ENCODE results near the gene XKR7.

The XKR7 gene

DNA sequence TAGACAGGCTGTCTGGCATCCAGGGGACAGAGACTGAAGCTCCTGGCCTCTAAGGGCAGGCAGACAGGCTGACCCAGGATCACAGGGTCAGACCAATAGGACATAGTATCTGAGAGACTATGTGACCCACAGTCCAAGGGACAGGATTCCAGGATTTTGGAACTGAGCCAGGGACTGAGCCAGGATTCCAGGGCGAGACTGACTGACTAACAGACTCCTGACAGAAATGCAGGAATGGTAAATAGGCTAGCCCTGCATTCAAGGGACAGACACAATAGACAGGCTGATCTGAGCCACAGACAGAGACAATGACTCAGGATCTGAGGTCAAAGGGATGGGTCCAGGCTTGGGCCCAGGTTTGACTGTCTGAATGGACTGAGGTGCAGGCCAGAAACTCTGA is 19.8 kb downstream of the XKR7 start:
- no peak overlapping the region for H2BK12ac ChIP-seq (ENCODE audit: low read length in 2 of 2)

DNA sequence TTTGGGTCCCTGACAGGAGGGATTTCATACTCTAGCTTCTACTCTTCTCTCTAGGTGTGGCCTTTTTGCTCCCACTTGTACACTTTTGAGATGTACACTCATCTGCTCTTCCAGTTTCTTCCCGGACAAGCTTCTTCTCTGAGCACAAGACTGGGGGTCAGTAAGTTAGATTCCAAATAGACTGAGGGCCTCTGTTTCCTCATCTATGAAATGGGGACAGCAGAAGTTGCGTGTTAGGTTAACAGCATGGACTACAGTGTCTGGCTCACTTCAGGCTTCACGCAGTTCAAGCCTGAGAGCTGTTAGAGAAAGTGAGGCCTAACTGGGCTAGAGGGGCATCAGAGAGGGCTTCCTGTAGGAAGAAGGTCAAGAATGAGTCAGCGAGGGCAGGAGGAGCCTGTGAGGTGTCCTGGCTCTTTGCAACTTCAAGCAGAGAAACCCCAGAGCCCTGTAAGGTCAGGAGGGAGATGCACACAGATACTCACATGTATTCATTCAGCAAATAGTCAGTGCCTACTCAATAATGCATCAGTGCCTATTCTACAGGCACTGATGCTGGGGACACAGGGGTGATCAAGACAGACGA is 20.6 kb downstream of the XKR7 start:
- WGBS = 76% methylated on average over 5 of the region's 5 CpGs

More for the DNA sequence above, 19.8 kb downstream of the XKR7 start:
- Histone ChIP-seq H3K9ac (ENCODE audit: low read length) (no peak overlapping the region), H3K4me2 (ENCODE audit: low read length, poor library complexity, severe bottlenecking) (no peak overlapping the region), H4K8ac (ENCODE audit: low read length) (no peak overlapping the region), H3K79me1 (replicated peaks; ENCODE audit: low read length, poor library complexity, severe bottlenecking) (no peaks in the 10 kb centered on the region), H3K4me1 (ENCODE audit: control insufficient read depth, insufficient read depth, low read depth, low read length) (no peaks in the 10 kb centered on the region), H2BK5ac (ENCODE audit: low read depth, low read length, poor library complexity, severe bottlenecking) (no peak overlapping the region), H3K9me3 (ENCODE audit: control insufficient read depth, low read length) (no peaks in the 10 kb centered on the region), H2BK15ac (ENCODE audit: low read depth, poor library complexity, severe bottlenecking) (no peak overlapping the region), H4K91ac (ENCODE audit: low read length) (no peak overlapping the region), H3K27me3 (ENCODE audit: control insufficient read depth in 1 of 2, insufficient read depth in 1 of 2, low read length in 2 of 2) (peaks cover 43 to 45% of the 10 kb centered on the region in 2 experiments), H2AFZ (ENCODE audit: low read depth, low read length) (no peak overlapping the region), H3K14ac (ENCODE audit: low read length in 2 of 2) (no peak overlapping the region), H2AK5ac (ENCODE audit: low read length, severe bottlenecking) (no peak overlapping the region), H3K23ac (ENCODE audit: low read length in 2 of 2) (no peak overlapping the region), H3K27ac (ENCODE audit: low read length, poor library complexity, severe bottlenecking) (no peak overlapping the region), H3K36me3 (ENCODE audit: control insufficient read depth in 1 of 2, insufficient read depth in 2 of 2, low read depth in 1 of 2, low read length in 2 of 2) (no peaks in the 10 kb centered on the region), H3K18ac (ENCODE audit: low read depth in 1 of 2, low read length in 2 of 2) (no peak overlapping the region), H3K4ac (ENCODE audit: low read depth in 1 of 2, low read length in 2 of 2) (no peak overlapping the region), H2BK120ac (ENCODE audit: low read depth, low read length) (no peak overlapping the region), H3K4me3 (ENCODE audit: insufficient read depth in 1 of 2, low read depth in 1 of 2, low read length in 2 of 2) (no peak overlapping the region)
- WGBS = 70% methylated on average over 1 of the region's 1 CpG
- DNase-seq = peak; percentile 12

DNA sequence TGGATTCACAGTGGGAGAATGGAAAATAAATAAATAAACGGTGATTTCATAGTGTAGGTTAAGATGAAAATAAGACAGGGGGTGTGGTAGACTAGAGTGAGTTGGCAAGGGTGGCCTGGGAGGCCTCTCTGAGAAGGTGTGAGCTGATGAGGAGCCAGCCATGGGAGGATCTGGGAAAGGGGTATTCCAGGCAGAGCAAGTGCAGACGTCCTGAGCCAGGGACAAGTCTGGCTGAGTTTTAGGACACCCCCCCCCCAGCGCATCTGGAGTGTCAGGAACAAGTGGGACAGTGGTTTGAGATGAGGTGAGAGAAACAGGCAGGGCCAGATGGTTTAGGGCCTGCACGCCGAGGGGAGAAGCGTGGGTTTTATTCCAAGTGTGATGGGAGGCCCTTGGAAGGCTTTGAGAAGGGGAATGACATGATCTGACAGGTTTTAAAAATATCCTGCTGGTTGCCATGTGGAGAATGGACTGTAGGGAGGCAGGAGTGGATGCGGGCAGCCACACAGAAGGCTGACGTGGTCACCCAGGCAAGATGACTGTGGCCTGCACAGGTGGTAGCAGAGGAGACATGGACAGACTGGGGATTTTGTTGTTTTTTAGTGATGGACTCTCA is 21.2 kb downstream of the XKR7 start:
- no peak for DNase-seq
- H2AFZ ChIP-seq (ENCODE audit: low read depth, low read length) = no peak overlapping the region
- H3K27ac ChIP-seq (ENCODE audit: low read length, poor library complexity, severe bottlenecking) = no peak overlapping the region
- no peak overlapping the region for H3K4me3 ChIP-seq (ENCODE audit: insufficient read depth in 1 of 2, low read depth in 1 of 2, low read length in 2 of 2)
- no peak overlapping the region for H4K91ac ChIP-seq (ENCODE audit: low read length)
- no peak overlapping the region for H2BK5ac ChIP-seq (ENCODE audit: low read depth, low read length, poor library complexity, severe bottlenecking)
- H2BK12ac ChIP-seq (ENCODE audit: low read length in 2 of 2) = no peak overlapping the region
- H3K23ac ChIP-seq (ENCODE audit: low read length in 2 of 2) = no peak overlapping the region
- H3K36me3 ChIP-seq (ENCODE audit: control insufficient read depth in 1 of 2, insufficient read depth in 2 of 2, low read depth in 1 of 2, low read length in 2 of 2) = no peaks in the 10 kb centered on the region
- H2BK15ac ChIP-seq (ENCODE audit: low read depth, poor library complexity, severe bottlenecking) = no peak overlapping the region
- no peaks in the 10 kb centered on the region for H3K79me1 ChIP-seq (replicated peaks; ENCODE audit: low read length, poor library complexity, severe bottlenecking)
- no peak overlapping the region for H3K4me2 ChIP-seq (ENCODE audit: low read length, poor library complexity, severe bottlenecking)
- no peak overlapping the region for H3K14ac ChIP-seq (ENCODE audit: low read length in 2 of 2)
- WGBS = 81% methylated on average over 8 of the region's 8 CpGs
- no peak overlapping the region for H3K4ac ChIP-seq (ENCODE audit: low read depth in 1 of 2, low read length in 2 of 2)
- no peaks in the 10 kb centered on the region for H3K4me1 ChIP-seq (ENCODE audit: control insufficient read depth, insufficient read depth, low read depth, low read length)
- no peak overlapping the region for H3K9ac ChIP-seq (ENCODE audit: low read length)
- peaks cover 48% of the 10 kb centered on the region in 2 experiments for H3K27me3 ChIP-seq (ENCODE audit: control insufficient read depth in 1 of 2, insufficient read depth in 1 of 2, low read length in 2 of 2)
- no peak overlapping the region for H3K18ac ChIP-seq (ENCODE audit: low read depth in 1 of 2, low read length in 2 of 2)
- H2AK5ac ChIP-seq (ENCODE audit: low read length, severe bottlenecking) = no peak overlapping the region
- H4K8ac ChIP-seq (ENCODE audit: low read length) = no peak overlapping the region
- H2BK120ac ChIP-seq (ENCODE audit: low read depth, low read length) = no peak overlapping the region
- no peaks in the 10 kb centered on the region for H3K9me3 ChIP-seq (ENCODE audit: control insufficient read depth, low read length)

More for the DNA sequence above, 20.6 kb downstream of the XKR7 start:
- no peak overlapping the region for H3K18ac ChIP-seq (ENCODE audit: low read depth in 1 of 2, low read length in 2 of 2)
- no peak overlapping the region for H3K27ac ChIP-seq (ENCODE audit: low read length, poor library complexity, severe bottlenecking)
- H3K36me3 ChIP-seq (ENCODE audit: control insufficient read depth in 1 of 2, insufficient read depth in 2 of 2, low read depth in 1 of 2, low read length in 2 of 2) = no peaks in the 10 kb centered on the region
- H4K91ac ChIP-seq (ENCODE audit: low read length) = no peak overlapping the region
- H3K79me1 ChIP-seq (replicated peaks; ENCODE audit: low read length, poor library complexity, severe bottlenecking) = no peaks in the 10 kb centered on the region
- H2BK15ac ChIP-seq (ENCODE audit: low read depth, poor library complexity, severe bottlenecking) = no peak overlapping the region
- no peak overlapping the region for H2AFZ ChIP-seq (ENCODE audit: low read depth, low read length)
- no peaks in the 10 kb centered on the region for H3K9me3 ChIP-seq (ENCODE audit: control insufficient read depth, low read length)
- H3K27me3 ChIP-seq (ENCODE audit: control insufficient read depth in 1 of 2, insufficient read depth in 1 of 2, low read length in 2 of 2) = peaks cover 44 to 45% of the 10 kb centered on the region in 2 experiments
- H3K23ac ChIP-seq (ENCODE audit: low read length in 2 of 2) = no peak overlapping the region
- H3K4me2 ChIP-seq (ENCODE audit: low read length, poor library complexity, severe bottlenecking) = no peak overlapping the region
- H3K9ac ChIP-seq (ENCODE audit: low read length) = no peak overlapping the region
- H2BK120ac ChIP-seq (ENCODE audit: low read depth, low read length) = no peak overlapping the region
- H2BK5ac ChIP-seq (ENCODE audit: low read depth, low read length, poor library complexity, severe bottlenecking) = no peak overlapping the region
- no peak overlapping the region for H2AK5ac ChIP-seq (ENCODE audit: low read length, severe bottlenecking)
- H3K4me3 ChIP-seq (ENCODE audit: insufficient read depth in 1 of 2, low read depth in 1 of 2, low read length in 2 of 2) = no peak overlapping the region
- H3K4ac ChIP-seq (ENCODE audit: low read depth in 1 of 2, low read length in 2 of 2) = no peak overlapping the region
- H3K4me1 ChIP-seq (ENCODE audit: control insufficient read depth, insufficient read depth, low read depth, low read length) = no peaks in the 10 kb centered on the region
- no peak for DNase-seq
- H4K8ac ChIP-seq (ENCODE audit: low read length) = no peak overlapping the region
- H2BK12ac ChIP-seq (ENCODE audit: low read length in 2 of 2) = no peak overlapping the region
- peak overlapping the region in 1 of 2 experiments; percentile 1 for H3K14ac ChIP-seq (ENCODE audit: low read length in 2 of 2)

DNA sequence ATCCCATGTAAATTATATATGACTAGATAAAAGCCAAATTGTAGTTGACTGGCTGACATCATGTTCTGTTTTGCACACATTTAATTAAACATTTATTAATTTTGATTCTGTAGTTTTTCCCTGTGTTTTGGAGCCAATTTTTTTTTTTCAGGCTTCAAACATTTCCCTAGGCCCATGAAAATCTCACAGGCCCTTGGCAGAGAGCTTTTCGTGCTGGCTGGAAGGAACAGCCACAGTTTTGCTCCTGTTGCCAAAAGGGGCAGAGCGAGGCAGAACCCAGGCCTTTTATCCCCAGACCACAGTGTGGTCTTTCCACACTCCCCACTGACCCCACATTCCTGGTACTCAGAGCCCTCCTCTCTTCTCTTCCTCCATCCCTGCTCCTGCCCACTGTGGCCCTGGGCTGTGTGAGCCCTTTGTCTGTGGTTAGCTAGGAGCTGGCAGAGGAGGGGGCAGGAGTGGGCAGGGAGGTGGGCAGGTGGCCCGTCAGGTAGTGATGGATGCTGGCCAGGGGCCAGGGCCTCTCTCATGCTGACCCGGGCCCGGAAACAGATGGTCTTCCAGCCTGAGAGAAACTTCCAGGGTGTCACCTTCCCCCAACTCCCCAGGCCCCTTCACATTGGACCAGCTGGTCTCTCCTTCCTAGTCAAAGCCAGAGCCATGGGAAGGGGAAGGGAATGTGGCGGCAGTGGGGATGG is 22.8 kb downstream of the XKR7 start:
- peaks cover 3% of the 10 kb centered on the region for H3K4me1 ChIP-seq (ENCODE audit: control insufficient read depth, insufficient read depth, low read depth, low read length)
- no peak overlapping the region for H2AFZ ChIP-seq (ENCODE audit: low read depth, low read length)
- no peak for DNase-seq
- no peak overlapping the region for H2BK12ac ChIP-seq (ENCODE audit: low read length in 2 of 2)
- no peak overlapping the region for H4K8ac ChIP-seq (ENCODE audit: low read length)
- H3K36me3 ChIP-seq (ENCODE audit: control insufficient read depth in 1 of 2, insufficient read depth in 2 of 2, low read depth in 1 of 2, low read length in 2 of 2) = no peaks in the 10 kb centered on the region
- H2AK5ac ChIP-seq (ENCODE audit: low read length, severe bottlenecking) = no peak overlapping the region
- H2BK5ac ChIP-seq (ENCODE audit: low read depth, low read length, poor library complexity, severe bottlenecking) = no peak overlapping the region
- H3K9me3 ChIP-seq (ENCODE audit: control insufficient read depth, low read length) = no peaks in the 10 kb centered on the region
- H3K27ac ChIP-seq (ENCODE audit: low read length, poor library complexity, severe bottlenecking) = no peak overlapping the region
- WGBS = 81% methylated on average over 4 of the region's 6 CpGs
- H2BK15ac ChIP-seq (ENCODE audit: low read depth, poor library complexity, severe bottlenecking) = no peak overlapping the region
- H3K4ac ChIP-seq (ENCODE audit: low read depth in 1 of 2, low read length in 2 of 2) = no peak overlapping the region
- H3K9ac ChIP-seq (ENCODE audit: low read length) = no peak overlapping the region
- no peak overlapping the region for H3K4me3 ChIP-seq (ENCODE audit: insufficient read depth in 1 of 2, low read depth in 1 of 2, low read length in 2 of 2)
- H3K27me3 ChIP-seq (ENCODE audit: control insufficient read depth in 1 of 2, insufficient read depth in 1 of 2, low read length in 2 of 2) = peaks cover 49 to 50% of the 10 kb centered on the region in 2 experiments
- H4K91ac ChIP-seq (ENCODE audit: low read length) = no peak overlapping the region
- no peak overlapping the region for H3K23ac ChIP-seq (ENCODE audit: low read length in 2 of 2)
- H3K14ac ChIP-seq (ENCODE audit: low read length in 2 of 2) = no peak overlapping the region
- no peaks in the 10 kb centered on the region for H3K79me1 ChIP-seq (replicated peaks; ENCODE audit: low read length, poor library complexity, severe bottlenecking)
- no peak overlapping the region for H3K4me2 ChIP-seq (ENCODE audit: low read length, poor library complexity, severe bottlenecking)
- H3K18ac ChIP-seq (ENCODE audit: low read depth in 1 of 2, low read length in 2 of 2) = no peak overlapping the region
- H2BK120ac ChIP-seq (ENCODE audit: low read depth, low read length) = no peak overlapping the region
